Inflammatory macrophage treated with lipopolysaccharide for 4 hours (primary cell): ENCODE results near the gene NEDD4.
"Not testable (repeated sequence)": the region's sequence is repeated elsewhere in the genome, so short reads cannot be mapped to it uniquely, and the experiment has no call there.

Experiments used
- DNase-seq: peaks from one replicate; pipeline ENCODE4 v3.0.0-alpha.2; 2020

Gene NEDD4

DNA sequence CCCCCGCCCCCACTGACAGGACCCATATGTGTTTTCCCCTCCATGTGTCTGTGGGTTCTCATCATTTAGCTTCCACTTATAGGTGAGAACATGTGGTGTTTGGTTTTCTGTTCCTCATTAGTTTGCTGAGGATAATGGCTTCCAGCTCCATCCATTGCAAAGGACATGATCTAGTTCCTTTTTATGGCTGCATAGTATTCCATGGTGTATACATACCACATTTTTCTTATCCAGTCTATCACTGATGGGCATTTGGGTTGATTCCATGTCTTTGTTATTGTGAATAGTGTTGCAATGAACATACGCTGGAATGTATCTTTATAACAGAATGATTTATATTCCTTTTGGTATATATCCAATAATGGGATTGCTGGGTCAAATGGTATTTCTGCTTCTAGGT, 171.7 kb downstream of the NEDD4 start:
- DNase-seq: not testable (repeated sequence)

DNA sequence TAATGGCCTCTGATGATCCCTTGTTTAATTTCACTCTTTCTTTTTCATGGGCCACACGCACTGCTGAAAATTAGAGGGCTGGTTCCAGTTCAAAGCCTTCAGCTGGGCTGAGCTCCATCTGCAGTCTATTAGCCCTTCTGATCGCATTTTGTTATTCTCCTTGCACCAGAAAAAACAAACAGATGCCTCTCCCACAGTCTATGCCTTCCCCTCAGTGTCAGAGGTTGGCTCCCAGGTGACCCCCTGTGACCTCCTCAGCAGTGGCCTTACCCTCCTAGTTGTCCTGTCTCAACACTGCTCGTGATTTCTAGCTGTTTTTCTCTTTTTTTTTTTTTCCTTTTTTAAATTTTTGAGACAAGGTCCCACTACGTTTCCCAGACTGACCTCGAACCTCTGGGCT, 173.4 kb downstream of the NEDD4 start:
- DNase-seq: no peak

DNA sequence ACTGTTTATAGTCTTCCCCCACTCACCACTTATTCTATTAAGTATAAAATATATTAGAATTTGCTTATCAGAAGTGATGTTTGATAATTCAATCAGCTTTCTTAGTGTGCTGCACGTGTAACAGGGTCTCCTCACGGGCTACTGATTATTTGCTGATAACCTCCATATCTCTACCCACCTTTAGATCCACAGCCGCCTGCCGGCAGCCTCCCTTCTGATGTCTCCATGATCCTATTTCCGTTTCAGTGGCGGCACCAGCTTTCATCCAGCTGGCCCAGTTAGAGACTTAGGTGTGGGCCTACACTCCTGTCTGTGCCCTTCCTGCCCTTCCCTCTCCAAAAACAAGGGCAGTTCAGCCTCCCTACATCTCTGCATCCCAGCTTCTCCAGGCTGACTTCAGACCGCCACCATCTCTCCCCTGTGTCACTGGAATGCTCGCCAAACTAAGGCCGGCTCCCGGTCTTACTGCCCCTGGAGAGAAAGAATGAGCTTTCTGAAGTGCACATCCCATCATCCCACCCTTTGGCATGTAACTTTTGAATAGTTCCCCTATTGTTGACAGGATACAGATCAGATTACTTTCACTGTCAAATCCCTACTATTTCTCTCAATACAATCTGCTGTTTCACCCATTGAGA, 173.9 kb downstream of the NEDD4 start:
- no peak for DNase-seq

- no peak for DNase-seq
These were observed 177.4 kb downstream of the NEDD4 start for GRCh38 chr15:55816017-55816416.

- DNase-seq: no peak
These were observed 190.6 kb downstream of the NEDD4 start for GRCh38 chr15:55802600-55803376.

GRCh38 chr15:55800216-55800615, 193.2 kb downstream of the NEDD4 start:
- DNase-seq: no peak

GRCh38 chr15:55799291-55800212, 193.9 kb downstream of the NEDD4 start:
- peak; percentile 26 for DNase-seq

DNA sequence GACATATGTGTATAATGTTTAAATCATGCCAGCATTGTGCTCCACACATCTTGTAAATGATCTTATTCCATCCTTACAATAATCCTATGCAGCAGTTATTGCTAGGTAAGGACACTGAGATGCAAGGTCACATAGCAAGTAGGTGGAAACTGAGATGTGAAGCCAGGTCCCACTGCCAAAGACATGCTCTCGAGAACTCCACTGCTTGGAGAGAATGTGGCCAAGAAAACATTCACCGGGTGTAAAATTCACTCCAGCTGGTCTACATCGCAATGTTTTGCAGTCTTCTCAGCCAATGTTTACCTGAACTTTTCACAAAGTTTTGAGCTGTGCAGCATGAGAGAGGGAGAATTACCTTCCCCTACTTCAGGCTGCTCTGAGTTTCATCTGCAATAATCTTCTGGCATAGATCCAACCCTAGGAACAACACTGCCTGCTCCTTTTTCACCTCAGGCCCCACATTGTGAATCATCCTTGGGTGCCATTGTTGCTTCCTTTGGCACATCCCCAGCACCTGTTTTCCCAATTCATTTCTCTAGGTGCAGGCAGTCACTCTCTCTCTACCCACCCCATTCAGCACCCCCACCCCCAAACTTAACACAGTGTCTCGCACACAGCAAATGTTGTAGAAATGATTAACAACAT, 197.0 kb downstream of the NEDD4 start:
- no peak for DNase-seq

DNA sequence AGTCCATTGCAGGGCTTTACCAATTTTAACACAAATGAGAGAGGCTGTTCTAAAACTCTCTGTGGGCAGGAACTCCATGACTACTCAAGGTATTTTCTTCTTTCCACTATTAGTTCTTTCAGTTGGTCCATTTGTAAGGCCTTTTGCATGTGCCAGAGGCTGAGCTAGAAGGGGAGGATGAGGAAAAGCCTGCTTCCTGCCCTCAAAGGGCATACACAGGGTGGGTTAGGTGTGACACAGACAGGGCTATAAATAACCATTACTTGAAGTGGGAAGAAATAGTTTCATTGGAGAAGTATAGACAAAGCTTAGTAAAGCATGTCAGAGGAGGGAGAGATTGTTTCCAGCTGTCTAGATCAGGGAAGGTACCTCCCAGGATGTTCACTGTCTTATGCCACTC, 198.4 kb downstream of the NEDD4 start:
- DNase-seq: no peak

DNA sequence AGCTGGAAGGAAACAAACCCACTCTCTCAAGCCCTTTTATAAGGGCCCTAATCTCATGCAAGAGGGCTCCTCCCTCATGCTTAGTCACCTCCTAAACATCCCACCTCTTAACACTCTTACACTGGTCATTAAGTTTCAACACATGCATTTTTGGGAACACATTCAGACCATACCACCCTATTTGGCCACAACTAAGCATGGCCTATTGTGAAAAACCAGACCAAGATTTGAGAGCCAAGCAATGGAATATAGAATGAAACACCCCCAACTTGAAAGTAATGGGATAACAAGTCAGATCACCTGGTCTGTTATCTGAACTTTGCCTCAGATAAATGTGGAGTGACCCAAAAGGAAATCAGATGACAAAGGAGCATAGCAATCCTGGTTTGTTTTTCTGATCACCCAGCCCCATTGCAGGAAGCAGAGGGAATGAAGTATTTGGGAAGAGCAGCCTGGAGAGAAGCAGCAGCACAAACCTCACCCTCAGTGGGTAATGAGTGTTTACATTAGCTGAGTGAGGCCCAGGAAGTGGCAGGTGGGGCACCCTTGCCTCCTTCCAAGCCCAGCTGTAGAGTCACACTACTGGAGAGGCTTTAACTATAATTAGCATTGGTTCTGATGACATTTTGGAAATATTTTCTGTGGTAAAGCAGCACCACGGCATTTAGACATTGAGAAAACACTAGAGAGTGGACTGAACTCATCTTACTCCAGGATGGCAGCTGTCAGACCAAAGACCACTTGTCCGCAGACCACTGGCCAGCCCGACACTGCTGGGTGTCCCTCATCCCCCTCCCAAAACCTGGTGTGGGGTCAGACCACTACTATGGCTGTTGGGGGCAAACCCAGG, 201.6 kb downstream of the NEDD4 start:
- no peak for DNase-seq

GRCh38 chr15:55789066-55789660, 204.2 kb downstream of the NEDD4 start:
- DNase-seq: no peak

DNA sequence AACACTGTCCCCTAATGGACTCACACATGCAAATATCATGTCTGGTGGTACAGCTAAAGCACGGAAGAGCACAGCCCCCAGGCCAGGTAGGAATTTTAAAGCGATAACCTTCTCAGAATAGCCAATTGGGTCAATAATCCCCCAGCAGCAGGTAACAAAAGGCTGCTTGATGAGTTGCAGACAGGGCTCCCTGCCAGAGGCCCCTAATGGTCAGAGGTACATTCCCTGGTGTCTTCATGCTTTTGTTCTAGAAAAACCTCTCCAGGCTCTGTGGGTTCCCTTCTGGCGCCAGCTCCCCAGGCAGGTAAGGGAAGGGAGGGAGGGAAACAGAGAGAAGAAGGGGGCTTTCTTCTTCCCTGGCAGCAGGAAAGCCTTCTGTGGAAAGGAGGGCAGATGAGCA, 207.1 kb downstream of the NEDD4 start:
- no peak for DNase-seq

DNA sequence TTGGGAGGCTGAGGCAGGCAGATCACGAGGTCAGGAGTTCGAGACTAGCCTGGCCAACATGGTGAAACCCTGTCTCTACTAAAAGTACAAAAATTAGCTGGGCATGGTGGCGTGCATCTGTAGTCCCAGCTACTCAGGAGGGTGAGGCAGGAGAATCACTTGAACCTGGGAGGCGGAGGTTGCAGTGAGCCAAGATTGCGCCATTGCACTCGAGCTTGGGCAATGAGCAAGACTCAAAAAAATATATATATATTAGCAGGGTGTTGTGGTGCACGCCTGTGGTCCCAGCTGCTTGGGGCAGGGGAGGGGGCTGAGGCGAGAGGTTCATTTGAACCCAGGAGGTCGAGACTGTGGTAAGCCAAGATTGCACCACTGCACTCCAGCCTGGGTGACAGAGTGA, 207.8 kb downstream of the NEDD4 start:
- DNase-seq: not testable (repeated sequence)

- no peak for DNase-seq
These were observed 209.1 kb downstream of the NEDD4 start for GRCh38 chr15:55784286-55784685.

GRCh38 chr15:55782901-55783300, 210.5 kb downstream of the NEDD4 start:
- no peak for DNase-seq

DNA sequence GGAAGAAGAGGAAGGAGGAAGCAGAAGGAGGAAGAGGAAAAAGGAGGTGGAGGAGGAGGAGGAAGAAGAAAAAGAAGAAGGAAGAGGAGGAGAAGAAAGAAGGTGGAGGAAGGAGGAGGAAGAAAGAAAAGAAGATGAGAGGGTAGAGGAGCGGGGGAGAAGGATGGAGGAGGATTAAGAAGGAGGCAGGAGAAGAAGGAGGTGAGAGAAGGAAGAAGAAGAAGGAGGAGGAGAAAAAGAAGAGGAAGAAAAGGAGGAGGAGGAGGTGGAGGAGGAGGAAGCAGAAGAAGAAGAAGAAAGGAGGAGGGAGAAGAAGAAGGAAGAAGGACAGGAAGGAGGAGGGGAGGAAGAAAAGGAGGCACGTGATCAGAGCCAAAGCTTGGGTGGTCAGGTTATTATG, 213.1 kb downstream of the NEDD4 start:
- no peak for DNase-seq

GRCh38 chr15:55778932-55779331, 214.5 kb downstream of the NEDD4 start:
- DNase-seq: no peak
